Right renal cortex interstitium (tissue), 3 donors: ENCODE measurements around the gene DPYD. TPM values are rescaled to one million over a fixed set of nuclear protein-coding genes. Genes with fewer than 3 reads are reported as not detected.
"Not testable (repeated sequence)": the region's sequence is repeated elsewhere in the genome, so short reads cannot be mapped to it uniquely, and the experiment has no call there.

Experiments used
- DNase-seq, 3 donors: peaks; one replicate each; pipeline ENCODE4 v3.0.0-alpha.2; 2013; ENCODE audit warnings: low read depth in 3 of 3, low spot score in 2 of 3
- polyA plus RNA-seq, 3 donors: library from polyadenylated mRNA; unstranded; fragments of 120-200 nt; gene quantifications; one replicate each; pipeline ENCODE4 v1.2.1, GENCODE V29; 2013; ENCODE audit not compliant: insufficient read length in 3 of 3

Gene DPYD
- polyA plus RNA-seq, 3 donors: 13.8 to 14.9 (median 14.4) TPM

- DNase-seq: no peak
Measured at GRCh38 chr1:97382206-97382605, 538.6 kb downstream of the DPYD start.

GRCh38 chr1:97379387-97380075, 541.3 kb downstream of the DPYD start:
- DNase-seq: no peak

GRCh38 chr1:97378596-97378995, 542.2 kb downstream of the DPYD start:
- no peak for DNase-seq

GRCh38 chr1:97377432-97378034, 543.3 kb downstream of the DPYD start:
- no peak for DNase-seq

- DNase-seq: no peak
Measured at GRCh38 chr1:97373000-97373399, 547.8 kb downstream of the DPYD start.

GRCh38 chr1:97372531-97372930, 548.3 kb downstream of the DPYD start:
- no peak for DNase-seq

- no peak for DNase-seq
Measured at GRCh38 chr1:97368296-97368695, 552.5 kb downstream of the DPYD start.

- DNase-seq: no peak
Measured at GRCh38 chr1:97366984-97367383, 553.9 kb downstream of the DPYD start.

GRCh38 chr1:97365026-97365425, 555.8 kb downstream of the DPYD start:
- DNase-seq: no peak

- no peak for DNase-seq
Measured at GRCh38 chr1:97364086-97364485, 556.7 kb downstream of the DPYD start.

- DNase-seq: no peak
Measured at GRCh38 chr1:97356309-97356708, 564.5 kb downstream of the DPYD start.

- no peak for DNase-seq
Measured at GRCh38 chr1:97352936-97353382, 567.9 kb downstream of the DPYD start.

- no peak for DNase-seq
Measured at GRCh38 chr1:97351846-97352245, 569.0 kb downstream of the DPYD start.

- no peak for DNase-seq
Measured at GRCh38 chr1:97350662-97351061, 570.2 kb downstream of the DPYD start.

- no peak for DNase-seq
Measured at GRCh38 chr1:97350241-97350640, 570.6 kb downstream of the DPYD start.

- DNase-seq: not testable (repeated sequence)
Measured at GRCh38 chr1:97349794-97350193, 571.0 kb downstream of the DPYD start.

GRCh38 chr1:97348599-97349265, 572.1 kb downstream of the DPYD start:
- no peak for DNase-seq

- DNase-seq: no peak
Measured at GRCh38 chr1:97340951-97341350, 579.9 kb downstream of the DPYD start.

- DNase-seq: no peak
Measured at GRCh38 chr1:97338347-97338746, 582.5 kb downstream of the DPYD start.

- DNase-seq: no peak
Measured at GRCh38 chr1:97337250-97338030, 583.4 kb downstream of the DPYD start.

GRCh38 chr1:97334454-97334853, 586.4 kb downstream of the DPYD start:
- DNase-seq: no peak
